Measurements from ENCODE around the gene TTLL9.

Gene TTLL9

DNA sequence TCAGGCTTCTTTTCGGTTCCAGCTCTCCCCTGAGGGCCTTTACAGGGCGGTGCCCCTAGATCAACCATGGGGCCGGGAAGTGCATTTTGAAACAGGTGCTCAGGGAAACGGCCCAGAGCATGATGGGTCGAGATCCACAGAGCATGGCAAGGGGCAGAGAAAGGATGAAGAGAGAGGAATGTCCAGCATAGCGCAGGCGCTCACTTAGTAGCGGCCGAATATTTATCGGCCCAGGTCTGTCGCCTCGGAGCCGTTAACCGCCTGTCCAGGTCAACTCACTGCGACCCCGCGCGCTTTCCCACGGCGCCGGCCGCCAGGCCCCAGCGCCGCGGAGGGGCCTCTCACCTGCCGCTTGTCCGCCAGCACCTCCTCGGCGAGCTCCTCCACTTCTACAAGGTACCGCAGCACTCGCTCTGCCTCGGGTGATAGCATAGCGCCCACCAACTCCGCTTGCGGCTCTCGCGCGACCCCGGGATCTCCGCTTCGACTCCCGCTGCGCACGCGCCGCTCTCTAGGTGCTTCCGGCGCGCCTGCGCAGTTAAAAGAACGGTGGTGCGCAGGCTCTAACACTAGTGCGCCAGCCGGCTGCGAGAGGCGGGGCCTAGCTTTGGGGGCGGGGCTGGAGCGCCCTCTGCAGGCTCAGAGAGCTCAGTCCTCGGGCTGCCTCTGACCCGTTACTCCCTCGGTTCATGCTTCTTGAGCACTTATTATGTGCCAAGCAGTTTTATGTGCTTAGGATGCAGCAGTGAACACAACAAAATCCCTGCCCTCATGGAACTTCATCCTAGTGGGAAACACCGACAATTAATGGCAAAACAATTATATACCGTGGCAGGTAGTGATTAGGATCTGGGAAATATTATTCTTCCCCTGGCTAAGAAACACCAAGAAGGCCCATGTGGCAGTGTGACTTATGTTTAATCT lies 81.4 kb downstream of the TTLL9 start, which contains the start of gene PDRG1:
Gene PDRG1, minus strand, starts transcription at position 517 of the 924 bp plus-strand sequence. Its CDS starts 85 bp downstream, at position 432.
- TF ChIP-seq RAD21 (IDR thresholded peaks at IDR 0.05; ENCODE audit: low read depth) (peak; percentile 84), EGR1 (IDR thresholded peaks at IDR 0.05) (no peak), TAF1 (IDR thresholded peaks at IDR 0.05; ENCODE audit: low read depth) (peak; percentile 58; the same call in 1 of the 2 replicates), TCF12 (IDR thresholded peaks at IDR 0.05; ENCODE audit: low read depth) (peak; percentile 28; the same call in 1 of the 2 replicates)
- TF ChIP-seq, protein P1, sequence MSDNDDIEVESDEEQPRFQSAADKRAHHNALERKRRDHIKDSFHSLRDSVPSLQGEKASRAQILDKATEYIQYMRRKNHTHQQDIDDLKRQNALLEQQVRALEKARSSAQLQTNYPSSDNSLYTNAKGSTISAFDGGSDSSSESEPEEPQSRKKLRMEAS (IDR thresholded peaks at IDR 0.05) = peak; percentile 73; the same call in 1 of the 2 replicates
- TF ChIP-seq, protein P2, sequence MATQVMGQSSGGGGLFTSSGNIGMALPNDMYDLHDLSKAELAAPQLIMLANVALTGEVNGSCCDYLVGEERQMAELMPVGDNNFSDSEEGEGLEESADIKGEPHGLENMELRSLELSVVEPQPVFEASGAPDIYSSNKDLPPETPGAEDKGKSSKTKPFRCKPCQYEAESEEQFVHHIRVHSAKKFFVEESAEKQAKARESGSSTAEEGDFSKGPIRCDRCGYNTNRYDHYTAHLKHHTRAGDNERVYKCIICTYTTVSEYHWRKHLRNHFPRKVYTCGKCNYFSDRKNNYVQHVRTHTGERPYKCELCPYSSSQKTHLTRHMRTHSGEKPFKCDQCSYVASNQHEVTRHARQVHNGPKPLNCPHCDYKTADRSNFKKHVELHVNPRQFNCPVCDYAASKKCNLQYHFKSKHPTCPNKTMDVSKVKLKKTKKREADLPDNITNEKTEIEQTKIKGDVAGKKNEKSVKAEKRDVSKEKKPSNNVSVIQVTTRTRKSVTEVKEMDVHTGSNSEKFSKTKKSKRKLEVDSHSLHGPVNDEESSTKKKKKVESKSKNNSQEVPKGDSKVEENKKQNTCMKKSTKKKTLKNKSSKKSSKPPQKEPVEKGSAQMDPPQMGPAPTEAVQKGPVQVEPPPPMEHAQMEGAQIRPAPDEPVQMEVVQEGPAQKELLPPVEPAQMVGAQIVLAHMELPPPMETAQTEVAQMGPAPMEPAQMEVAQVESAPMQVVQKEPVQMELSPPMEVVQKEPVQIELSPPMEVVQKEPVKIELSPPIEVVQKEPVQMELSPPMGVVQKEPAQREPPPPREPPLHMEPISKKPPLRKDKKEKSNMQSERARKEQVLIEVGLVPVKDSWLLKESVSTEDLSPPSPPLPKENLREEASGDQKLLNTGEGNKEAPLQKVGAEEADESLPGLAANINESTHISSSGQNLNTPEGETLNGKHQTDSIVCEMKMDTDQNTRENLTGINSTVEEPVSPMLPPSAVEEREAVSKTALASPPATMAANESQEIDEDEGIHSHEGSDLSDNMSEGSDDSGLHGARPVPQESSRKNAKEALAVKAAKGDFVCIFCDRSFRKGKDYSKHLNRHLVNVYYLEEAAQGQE (IDR thresholded peaks at IDR 0.05; ENCODE audit: low read depth) = no peak

DNA sequence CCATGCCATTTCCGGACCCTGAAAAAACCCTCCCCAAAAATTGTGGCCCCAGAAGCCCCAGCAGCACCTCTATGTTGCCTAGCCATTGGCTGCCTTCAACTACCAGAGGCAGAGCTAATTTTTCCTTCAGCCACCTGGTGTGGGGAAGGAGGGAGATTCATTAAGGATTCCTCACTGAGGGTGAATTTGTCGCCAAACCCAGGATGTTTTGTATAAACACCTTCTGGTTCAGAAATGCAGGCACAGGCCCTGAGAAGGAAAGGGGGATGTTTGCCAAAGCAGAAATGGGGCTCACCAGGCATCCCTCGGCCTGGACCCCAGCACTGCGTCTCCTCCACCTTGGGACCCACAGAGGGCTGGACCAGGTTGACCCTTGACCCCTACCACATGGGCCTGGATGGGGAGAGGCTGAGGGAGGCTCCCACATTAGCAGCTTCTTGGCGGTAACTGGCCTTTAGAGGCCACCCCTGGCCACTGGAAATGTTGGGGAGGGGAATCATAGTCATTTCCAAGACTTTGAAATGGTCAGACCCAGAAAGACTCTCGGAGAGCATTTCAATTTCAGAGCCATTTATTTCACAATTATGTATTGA lies 83.2 kb downstream of the TTLL9 start:
- TF ChIP-seq TCF12 (IDR thresholded peaks at IDR 0.05; ENCODE audit: low read depth) (no peak), YY1 (IDR thresholded peaks at IDR 0.05; ENCODE audit: low read depth) (no peak), FOXM1 (IDR thresholded peaks at IDR 0.05; ENCODE audit: borderline replicate concordance, low read depth) (no peak), NFIC (IDR thresholded peaks at IDR 0.05) (no peak), CREB1 (IDR thresholded peaks at IDR 0.05; ENCODE audit: low read depth) (no peak), EP300 (IDR thresholded peaks at IDR 0.05; ENCODE audit: borderline replicate concordance) (no peak), EGR1 (IDR thresholded peaks at IDR 0.05) (no peak), ZBTB7A (IDR thresholded peaks at IDR 0.05; ENCODE audit: low read depth) (no peak), TEAD4 (IDR thresholded peaks at IDR 0.05) (no peak), CEBPB (IDR thresholded peaks at IDR 0.05) (no peak)
- TF ChIP-seq, protein P2 (IDR thresholded peaks at IDR 0.05; ENCODE audit: low read depth) = no peak
- TF ChIP-seq, protein P3, sequence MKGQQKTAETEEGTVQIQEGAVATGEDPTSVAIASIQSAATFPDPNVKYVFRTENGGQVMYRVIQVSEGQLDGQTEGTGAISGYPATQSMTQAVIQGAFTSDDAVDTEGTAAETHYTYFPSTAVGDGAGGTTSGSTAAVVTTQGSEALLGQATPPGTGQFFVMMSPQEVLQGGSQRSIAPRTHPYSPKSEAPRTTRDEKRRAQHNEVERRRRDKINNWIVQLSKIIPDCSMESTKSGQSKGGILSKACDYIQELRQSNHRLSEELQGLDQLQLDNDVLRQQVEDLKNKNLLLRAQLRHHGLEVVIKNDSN (IDR thresholded peaks at IDR 0.05) = no peak
- TF ChIP-seq, protein P1 (IDR thresholded peaks at IDR 0.05) = no peak

DNA sequence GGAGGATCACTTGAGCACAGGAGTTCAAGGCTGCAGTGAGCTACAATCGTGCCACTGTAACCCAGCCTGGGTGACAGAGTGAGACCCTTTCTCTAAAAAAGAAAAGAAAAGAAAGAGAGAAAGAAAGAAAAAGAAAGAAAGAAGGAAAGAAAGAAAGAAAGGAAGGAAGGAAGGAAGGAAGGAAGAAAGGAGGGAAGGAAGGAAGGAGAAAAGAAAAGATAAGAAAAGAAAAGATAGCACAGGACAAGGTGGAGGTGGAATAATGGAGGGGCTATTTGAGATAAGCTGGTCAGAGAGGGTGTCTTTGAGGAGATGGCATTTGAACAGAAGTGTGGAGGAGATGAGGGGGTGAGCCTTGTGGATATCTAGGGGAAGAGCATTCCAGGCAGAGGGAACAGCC lies 84.1 kb downstream of the TTLL9 start:
- no peak for TF ChIP-seq TEAD4 (IDR thresholded peaks at IDR 0.05)
- TF ChIP-seq, protein P2 (IDR thresholded peaks at IDR 0.05; ENCODE audit: low read depth) = no peak
- TF ChIP-seq EP300 (IDR thresholded peaks at IDR 0.05; ENCODE audit: borderline replicate concordance) = no peak
- TF ChIP-seq ZBTB7A (IDR thresholded peaks at IDR 0.05; ENCODE audit: low read depth) = no peak
- no peak for TF ChIP-seq RAD21 (IDR thresholded peaks at IDR 0.05; ENCODE audit: low read depth)
- TF ChIP-seq EGR1 (IDR thresholded peaks at IDR 0.05) = no peak
- no peak for TF ChIP-seq CREB1 (IDR thresholded peaks at IDR 0.05; ENCODE audit: low read depth)
- TF ChIP-seq, protein P3 (IDR thresholded peaks at IDR 0.05) = no peak
- TF ChIP-seq, protein P1 (IDR thresholded peaks at IDR 0.05) = no peak
- no peak for TF ChIP-seq NFIC (IDR thresholded peaks at IDR 0.05)
- no peak for TF ChIP-seq TCF12 (IDR thresholded peaks at IDR 0.05; ENCODE audit: low read depth)
- TF ChIP-seq YY1 (IDR thresholded peaks at IDR 0.05; ENCODE audit: low read depth) = no peak
- TF ChIP-seq FOXM1 (IDR thresholded peaks at IDR 0.05; ENCODE audit: borderline replicate concordance, low read depth) = no peak
- no peak for TF ChIP-seq CEBPB (IDR thresholded peaks at IDR 0.05)
- TF ChIP-seq TAF1 (IDR thresholded peaks at IDR 0.05; ENCODE audit: low read depth) = no peak
